Mesendoderm (in vitro differentiated cells): ENCODE results near the gene CREG2.

ENCODE experiments used
- DNase-seq: peaks from one replicate; pipeline ENCODE4 v3.0.0; 2013
- H2AK5ac ChIP-seq: 2 replicates; pipeline ENCODE4 v1.6.1; 2013; ENCODE audit warnings: low read length, inconsistent platforms
- H2BK120ac ChIP-seq: 2 replicates; pipeline ENCODE4 v1.6.1; 2013; ENCODE audit warnings: low read depth, mild to moderate bottlenecking, low read length, moderate library complexity, mixed read lengths
- H2BK15ac ChIP-seq: replicated peaks from 2 replicates; pipeline ENCODE4 v1.6.1; 2013; ENCODE audit warnings: low read depth, mild to moderate bottlenecking, moderate library complexity
- H2BK5ac ChIP-seq: 2 replicates; pipeline ENCODE4 v1.6.1; 2013; ENCODE audit warnings: low read length, inconsistent platforms
- H3K18ac ChIP-seq: 2 replicates; pipeline ENCODE4 v1.6.1; 2013; ENCODE audit warnings: mild to moderate bottlenecking, low read length, mixed read lengths
- H3K23ac ChIP-seq: one replicate; pipeline ENCODE4 v1.6.1; 2013; ENCODE audit warnings: low read length
- H3K27ac ChIP-seq: 2 replicates; pipeline ENCODE4 v1.5.1; 2013; ENCODE audit warnings: low read depth, mild to moderate bottlenecking, inconsistent platforms, low read length, moderate library complexity
- H3K27me3 ChIP-seq: 2 replicates; pipeline ENCODE4 v1.6.1; 2013; ENCODE audit warnings: low read length, control low read depth, mild to moderate bottlenecking, inconsistent platforms; ENCODE audit not compliant: insufficient read depth, poor library complexity
- H3K36me3 ChIP-seq: 2 replicates; pipeline ENCODE4 v1.6.1; 2013; ENCODE audit warnings: low read length, inconsistent platforms; ENCODE audit not compliant: control insufficient read depth, insufficient read depth
- H3K4ac ChIP-seq: one replicate; pipeline ENCODE4 v1.6.1; 2013; ENCODE audit warnings: low read depth, mild to moderate bottlenecking, low read length, moderate library complexity
- H3K4me1 ChIP-seq: 2 replicates; pipeline ENCODE4 v1.6.1; 2013; ENCODE audit warnings: low read depth, low read length, inconsistent platforms; ENCODE audit not compliant: control insufficient read depth
- H3K4me2 ChIP-seq: 2 replicates; pipeline ENCODE4 v1.6.1; 2013; ENCODE audit warnings: low read length
- H3K4me3 ChIP-seq: 2 replicates; pipeline ENCODE4 v1.5.1; 2013; ENCODE audit warnings: mild to moderate bottlenecking, low read length
- H3K56ac ChIP-seq: one replicate; pipeline ENCODE4 v1.6.1; 2013; ENCODE audit warnings: low read length
- H3K79me1 ChIP-seq: 2 replicates; pipeline ENCODE4 v1.6.1; 2013; ENCODE audit warnings: low read length, inconsistent platforms
- H3K79me2 ChIP-seq: 2 replicates; pipeline ENCODE4 v1.6.1; 2013; ENCODE audit warnings: mild to moderate bottlenecking, low read length; ENCODE audit not compliant: control insufficient read depth, insufficient read depth
- H3K9ac ChIP-seq: 2 replicates; pipeline ENCODE4 v1.6.1; 2013; ENCODE audit warnings: low read length, inconsistent platforms
- H4K5ac ChIP-seq: one replicate; pipeline ENCODE4 v1.6.1; 2013; ENCODE audit warnings: low read length
- H4K8ac ChIP-seq: one replicate; pipeline ENCODE4 v1.6.1; 2013; ENCODE audit warnings: low read depth, mild to moderate bottlenecking, control low read depth, low read length, moderate library complexity
- WGBS: extraction: QIAGEN DNeasy Blood & Tissue Kit; methylation state at CpG from one replicate; pipeline ENCODE4 v1.1.7; 2013; ENCODE audit warnings: low lambda C conversion rate, missing lambda C conversion rate; ENCODE audit not compliant: insufficient coverage; ENCODE audit errors: extremely low coverage; 5-methylcytosine and 5-hydroxymethylcytosine counted together

The CREG2 gene

GRCh38 chr2:101386599-101387150 lies 628 bp downstream of the CREG2 start:
- H3K4ac ChIP-seq, result no peak overlapping the region
- H3K4me3 ChIP-seq, result no peak overlapping the region
- H3K23ac ChIP-seq, result no peak overlapping the region
- DNase-seq, result no peak
- no peak overlapping the region for H2BK120ac ChIP-seq
- no peak overlapping the region for H2BK15ac ChIP-seq
- H3K27ac ChIP-seq, result no peak overlapping the region
- H2AK5ac ChIP-seq, result no peak overlapping the region
- H3K4me1 ChIP-seq, result no peaks in the 10 kb centered on the region
- no peaks in the 10 kb centered on the region for H3K79me1 ChIP-seq
- WGBS, result no CpG with 5 or more reads among the region's 45 CpGs
- H4K8ac ChIP-seq, result no peak overlapping the region
- peak overlapping the region; percentile 2 for H3K9ac ChIP-seq
- H3K18ac ChIP-seq, result no peak overlapping the region
- peak overlapping the region; percentile 20 for H3K56ac ChIP-seq
- H3K4me2 ChIP-seq, result peak overlapping the region; percentile 92
- no peaks in the 10 kb centered on the region for H3K36me3 ChIP-seq
- no peak overlapping the region for H2BK5ac ChIP-seq
- H4K5ac ChIP-seq, result no peak overlapping the region
- peaks cover 17% of the 10 kb centered on the region for H3K27me3 ChIP-seq
- H3K79me2 ChIP-seq, result no peaks in the 10 kb centered on the region

DNA sequence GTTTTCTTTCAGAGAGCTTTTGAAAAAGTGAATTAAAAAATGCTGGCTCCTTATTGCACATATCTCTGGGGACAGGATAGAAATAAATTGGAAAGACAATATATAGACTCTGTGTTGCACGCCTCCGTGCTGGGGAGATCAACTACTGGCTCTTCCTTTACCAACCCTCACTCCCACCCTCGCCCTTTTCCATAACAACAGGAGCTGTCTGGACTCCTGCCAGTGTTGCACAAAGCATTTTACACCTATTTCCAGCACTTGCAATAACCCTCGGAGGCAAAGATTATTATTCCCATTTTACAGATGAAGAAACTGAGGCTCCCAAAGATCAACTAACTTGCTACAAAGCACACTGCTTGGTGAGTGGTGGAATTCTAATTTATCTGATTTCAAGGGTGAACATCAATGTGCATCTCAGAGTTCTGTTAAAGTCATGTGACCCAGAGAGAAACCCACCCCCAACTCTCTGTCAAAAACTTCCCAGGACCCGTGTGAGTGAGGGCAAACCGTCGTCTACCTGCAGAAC lies 4.2 kb downstream of the CREG2 start:
- Histone ChIP-seq H2BK120ac (no peak overlapping the region), H3K9ac (no peak overlapping the region), H3K79me2 (no peaks in the 10 kb centered on the region), H3K4me1 (no peaks in the 10 kb centered on the region), H4K8ac (no peak overlapping the region), H3K4ac (no peak overlapping the region), H3K4me2 (no peak overlapping the region), H3K23ac (no peak overlapping the region), H3K18ac (no peak overlapping the region), H3K27me3 (peaks cover 12% of the 10 kb centered on the region), H2BK15ac (no peak overlapping the region), H4K5ac (no peak overlapping the region), H3K56ac (no peak overlapping the region), H2BK5ac (no peak overlapping the region), H3K4me3 (no peak overlapping the region), H3K79me1 (no peaks in the 10 kb centered on the region), H2AK5ac (no peak overlapping the region), H3K27ac (no peak overlapping the region), H3K36me3 (no peaks in the 10 kb centered on the region)
- no CpG with 5 or more reads among the region's 7 CpGs for WGBS
- no peak for DNase-seq

DNA sequence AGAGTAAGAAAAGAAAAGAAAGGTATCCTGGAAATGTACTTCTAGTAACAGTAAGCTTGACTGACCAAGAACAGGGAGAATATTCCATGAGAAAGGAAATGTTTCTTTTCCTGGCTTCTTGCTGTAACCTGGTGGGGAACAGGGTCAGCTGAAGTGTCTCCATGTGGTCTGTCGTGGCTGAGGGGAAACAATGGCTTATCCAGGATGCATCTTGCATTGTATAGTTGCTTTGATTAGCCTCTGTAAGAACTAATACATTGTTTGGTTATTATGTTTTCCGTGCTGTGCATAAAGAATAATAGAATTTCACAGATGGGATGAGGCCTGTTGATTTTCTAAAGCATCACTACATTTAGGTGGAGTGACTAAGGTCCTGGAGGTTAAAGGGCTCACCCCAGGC lies 4.9 kb downstream of the CREG2 start:
- no CpG with 5 or more reads among the region's 2 CpGs for WGBS
- Histone ChIP-seq H3K27me3 (peaks cover 7% of the 10 kb centered on the region), H3K4me2 (no peak overlapping the region), H4K8ac (no peak overlapping the region), H3K4me1 (no peaks in the 10 kb centered on the region), H3K18ac (no peak overlapping the region), H3K4me3 (no peak overlapping the region), H4K5ac (no peak overlapping the region), H3K36me3 (no peaks in the 10 kb centered on the region), H3K79me2 (no peaks in the 10 kb centered on the region), H3K56ac (no peak overlapping the region), H3K23ac (no peak overlapping the region), H3K4ac (no peak overlapping the region), H2BK120ac (no peak overlapping the region), H2BK15ac (no peak overlapping the region), H3K9ac (no peak overlapping the region), H3K27ac (no peak overlapping the region), H3K79me1 (no peaks in the 10 kb centered on the region), H2BK5ac (no peak overlapping the region), H2AK5ac (no peak overlapping the region)
- DNase-seq, result no peak

DNA sequence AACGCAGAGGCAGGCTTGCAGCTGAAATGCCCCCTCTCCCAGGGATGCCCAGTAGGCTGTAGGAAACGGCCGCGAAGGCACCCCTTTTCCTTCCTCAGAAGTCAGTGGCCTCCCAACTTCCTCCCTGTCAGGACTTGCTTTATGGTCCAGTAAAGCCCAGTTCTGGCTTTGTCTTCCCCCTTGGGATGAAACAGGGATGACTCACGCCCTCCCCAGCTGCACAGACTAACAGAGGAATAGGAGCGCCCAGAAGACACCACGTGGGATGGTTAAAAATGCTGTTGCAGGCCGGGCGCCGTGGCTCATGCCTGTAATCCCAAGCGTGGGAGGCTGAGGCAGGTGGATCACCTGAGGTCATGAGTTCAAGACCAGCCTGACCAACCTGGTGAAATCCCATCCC lies 6.9 kb downstream of the CREG2 start:
- Histone ChIP-seq H3K4me3 (no peak overlapping the region), H3K79me1 (no peaks in the 10 kb centered on the region), H3K4me2 (no peak overlapping the region), H3K36me3 (no peaks in the 10 kb centered on the region), H3K4ac (no peak overlapping the region), H3K23ac (no peak overlapping the region), H2BK5ac (no peak overlapping the region), H3K27ac (no peak overlapping the region), H3K9ac (no peak overlapping the region), H2BK15ac (no peak overlapping the region), H3K4me1 (no peaks in the 10 kb centered on the region), H4K8ac (no peak overlapping the region), H2AK5ac (no peak overlapping the region), H2BK120ac (no peak overlapping the region), H4K5ac (no peak overlapping the region), H3K27me3 (no peaks in the 10 kb centered on the region), H3K56ac (no peak overlapping the region), H3K18ac (no peak overlapping the region), H3K79me2 (no peaks in the 10 kb centered on the region)
- WGBS, result no CpG with 5 or more reads among the region's 11 CpGs
- DNase-seq, result no peak

DNA sequence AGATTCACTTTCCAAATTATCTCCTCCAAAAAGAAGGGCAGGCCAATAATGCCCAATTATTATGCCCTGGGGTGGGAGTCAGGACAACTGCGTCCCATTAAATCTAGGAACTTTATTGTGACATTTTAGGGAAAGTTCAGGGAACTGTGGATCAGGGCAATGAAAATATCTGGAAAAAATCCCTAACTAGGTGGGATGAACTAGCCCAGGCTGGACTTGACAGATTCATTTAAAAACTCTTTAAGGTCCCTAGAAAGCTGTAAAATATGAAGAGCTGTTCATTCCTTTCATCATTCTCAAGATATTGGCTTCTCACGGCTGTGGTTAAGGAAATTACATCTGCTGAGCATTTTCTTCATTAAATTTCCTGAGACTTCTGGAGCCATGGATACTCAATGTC lies 8.2 kb downstream of the CREG2 start:
- Histone ChIP-seq H3K4me1 (no peaks in the 10 kb centered on the region), H3K18ac (no peak overlapping the region), H3K4ac (no peak overlapping the region), H2BK15ac (no peak overlapping the region), H4K8ac (no peak overlapping the region), H3K36me3 (no peaks in the 10 kb centered on the region), H3K27me3 (no peaks in the 10 kb centered on the region), H2BK5ac (no peak overlapping the region), H3K56ac (no peak overlapping the region), H3K27ac (no peak overlapping the region), H3K79me1 (no peaks in the 10 kb centered on the region), H2BK120ac (no peak overlapping the region), H3K79me2 (no peaks in the 10 kb centered on the region), H3K4me2 (no peak overlapping the region), H3K4me3 (no peak overlapping the region), H3K9ac (no peak overlapping the region), H3K23ac (no peak overlapping the region), H2AK5ac (no peak overlapping the region), H4K5ac (no peak overlapping the region)
- no CpG with 5 or more reads among the region's 2 CpGs for WGBS
- no peak for DNase-seq

DNA sequence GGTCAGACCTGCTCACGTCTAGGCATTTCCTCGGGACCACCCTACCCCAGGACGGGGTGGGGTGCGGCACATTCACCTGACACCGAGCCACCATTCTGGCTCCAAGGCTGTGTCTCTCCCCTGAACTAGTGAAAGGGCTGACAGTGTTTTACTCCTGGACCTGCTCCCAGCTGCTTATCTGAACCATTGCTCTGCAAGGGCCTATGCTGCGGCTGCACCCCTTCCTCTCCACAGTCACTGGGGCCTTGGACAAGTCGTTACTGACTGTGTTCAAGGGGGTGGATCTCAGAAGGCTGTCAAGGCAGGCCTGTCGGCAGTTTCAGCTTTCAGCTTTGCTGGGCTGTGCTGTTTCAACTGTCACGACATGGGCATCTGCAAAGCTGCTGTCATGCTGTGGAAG lies 11.7 kb downstream of the CREG2 start:
- no peak overlapping the region for H3K18ac ChIP-seq
- H2BK5ac ChIP-seq, result no peak overlapping the region
- H3K56ac ChIP-seq, result no peak overlapping the region
- no peak for DNase-seq
- H3K23ac ChIP-seq, result no peak overlapping the region
- H3K27ac ChIP-seq, result no peak overlapping the region
- H3K4ac ChIP-seq, result no peak overlapping the region
- no peaks in the 10 kb centered on the region for H3K36me3 ChIP-seq
- H2BK15ac ChIP-seq, result no peak overlapping the region
- H3K4me1 ChIP-seq, result no peaks in the 10 kb centered on the region
- no peaks in the 10 kb centered on the region for H3K79me2 ChIP-seq
- H3K9ac ChIP-seq, result no peak overlapping the region
- no peak overlapping the region for H3K4me3 ChIP-seq
- no peak overlapping the region for H3K4me2 ChIP-seq
- no CpG with 5 or more reads among the region's 9 CpGs for WGBS
- H4K5ac ChIP-seq, result no peak overlapping the region
- no peaks in the 10 kb centered on the region for H3K27me3 ChIP-seq
- H2AK5ac ChIP-seq, result no peak overlapping the region
- no peak overlapping the region for H2BK120ac ChIP-seq
- no peaks in the 10 kb centered on the region for H3K79me1 ChIP-seq
- no peak overlapping the region for H4K8ac ChIP-seq
